Endometrial microvascular endothelial cells (primary cell): ENCODE results near the gene SMNDC1. TPM values are rescaled to one million over a fixed set of nuclear protein-coding genes. Genes with fewer than 3 reads are reported as not detected.
"Not testable (repeated sequence)": the region's sequence is repeated elsewhere in the genome, so short reads cannot be mapped to it uniquely, and the experiment has no call there.

ENCODE experiments used
- in situ Hi-C: cut with HindIII; loops from 2 replicates; pipeline ENCODE4 v1.10.0; 2017; ENCODE audit warnings: low sequenced_read_pairs, low pct_unique_long_range_greater_than_20kb; ENCODE audit errors: inconsistent ontology term
- total RNA-seq: library from RNA; depleted of rRNA; stranded (reverse); fragments of >200 nt; gene quantifications from one replicate; pipeline ENCODE4 v1.2.3, GENCODE V29; 2015; ENCODE audit errors: inconsistent ontology term

SMNDC1 gene
- total RNA-seq, 1 donor from 2014 or later, result 11.5 TPM

- in situ Hi-C loops, result no loop called here
Measured at GRCh38 chr10:110268971-110269370, 35.7 kb downstream of the SMNDC1 start.

- in situ Hi-C loops, result no loop called here
Measured at GRCh38 chr10:110268442-110268841, 36.3 kb downstream of the SMNDC1 start.

- in situ Hi-C loops, result no loop called here
Measured at GRCh38 chr10:110267276-110267675, 37.4 kb downstream of the SMNDC1 start.

- in situ Hi-C loops, result no loop called here
Measured at GRCh38 chr10:110265573-110266193, 39.0 kb downstream of the SMNDC1 start.

- in situ Hi-C loops, result no loop called here
Measured at GRCh38 chr10:110263164-110263563, 41.6 kb downstream of the SMNDC1 start.

- in situ Hi-C loops, result no loop called here
Measured at GRCh38 chr10:110260746-110261477, 43.8 kb downstream of the SMNDC1 start.

GRCh38 chr10:110259317-110259716 lies 45.4 kb downstream of the SMNDC1 start:
- in situ Hi-C loops, result no loop called here

- in situ Hi-C loops, result no loop called here
Measured at GRCh38 chr10:110258542-110258941, 46.2 kb downstream of the SMNDC1 start.

GRCh38 chr10:110254467-110254866 lies 50.3 kb downstream of the SMNDC1 start:
- in situ Hi-C loops, result no loop called here

GRCh38 chr10:110252151-110252550 lies 52.6 kb downstream of the SMNDC1 start:
- in situ Hi-C loops, result no loop called here

GRCh38 chr10:110251392-110251791 lies 53.3 kb downstream of the SMNDC1 start:
- in situ Hi-C loops, result not testable (repeated sequence)

- in situ Hi-C loops, result not testable (repeated sequence)
Measured at GRCh38 chr10:110249489-110249888, 55.2 kb downstream of the SMNDC1 start.

GRCh38 chr10:110247833-110248232 lies 56.9 kb downstream of the SMNDC1 start:
- in situ Hi-C loops, result not testable (repeated sequence)

GRCh38 chr10:110244550-110244949 lies 60.2 kb downstream of the SMNDC1 start:
- in situ Hi-C loops, result no loop called here

- in situ Hi-C loops, result no loop called here
Measured at GRCh38 chr10:110242511-110242910, 62.2 kb downstream of the SMNDC1 start.

GRCh38 chr10:110241841-110242240 lies 62.9 kb downstream of the SMNDC1 start:
- in situ Hi-C loops, result no loop called here

GRCh38 chr10:110241407-110241806 lies 63.3 kb downstream of the SMNDC1 start:
- in situ Hi-C loops, result no loop called here
